HCT116 (cell line): Measurements from ENCODE around the gene TOMM22. TPM values are rescaled to one million over a fixed set of nuclear protein-coding genes. Genes with fewer than 3 reads are reported as not detected.
A peak's percentile ranks its signal among the peaks of the same experiment; 100 is the strongest.

Experiments used
- ATAC-seq: fragments of 200-7000 bp; cut with Tn5 transposase; 2 replicates; pipeline ENCODE4 v1.9.1; 2020; ENCODE audit warnings: mild to moderate bottlenecking, moderate library complexity
- Bru-seq: library from RNA; stranded (reverse); fragments of 400-500 nt; gene quantifications from one replicate; lab custom pipeline; 2021; lab: Mats Ljungman, UMichigan
- BruChase-seq, 2 experiments: library from RNA; stranded (reverse); fragments of 400-500 nt; gene quantifications; one replicate each; lab custom pipeline; 2021; lab: Mats Ljungman, UMichigan
- BruUV-seq: library from RNA; stranded (reverse); fragments of 400-500 nt; replicated peaks from 2 replicates; lab custom pipeline; 2021; lab: Mats Ljungman, UMichigan
- CTCF ChIA-PET: fragments of 300-600 bp; sonication (Branson Sonifier 250); formaldehyde crosslinking; loops from one replicate; lab custom pipeline; 2021; ENCODE audit warnings: antibody characterized with exemption; lab: Charles Lee
- POLR2A ChIA-PET: fragments of 300-600, 350-600 bp; sonication (Branson Sonifier 250); formaldehyde crosslinking; loops from one replicate; lab custom pipeline; 2021; ENCODE audit warnings: antibody characterized with exemption; lab: Charles Lee
- RAD21 ChIA-PET, 2 experiments: fragments of 300-600 bp; sonication (Branson Sonifier 250); formaldehyde crosslinking; loops; one replicate each; lab custom pipeline; 2023; ENCODE audit warnings: low total read pairs in 2 of 2; ENCODE audit not compliant: uncharacterized antibody in 2 of 2, unreplicated experiment in 2 of 2, low non-redundant PET in 1 of 2; lab: Charles Lee
- DNase-seq: peaks from one replicate; pipeline ENCODE4 v3.0.0-alpha.2; 2010; ENCODE audit warnings: low read depth, low spot score
- H2AFZ ChIP-seq: fragments of 200-600 bp; shearing (Covaris generic), sonication (generic); 2 replicates; pipeline ENCODE4 v1.6.1; 2017; ENCODE audit warnings: low read depth, mixed run types, mixed read lengths, antibody characterized with exemption, low read length; ENCODE audit not compliant: poor library complexity, severe bottlenecking
- H3K27ac ChIP-seq: 2 replicates; pipeline ENCODE4 v1.5.1; 2012; ENCODE audit warnings: low read depth, low read length
- H3K27me3 ChIP-seq: fragments of 200-600 bp; sonication (generic); 2 replicates; pipeline ENCODE4 v1.6.1; 2016; ENCODE audit warnings: mixed run types, low read length, mixed read lengths; ENCODE audit not compliant: insufficient read depth
- H3K36me3 ChIP-seq, 2 experiments: fragments of 200-500 bp in 1 of 2; fragments of 200-600 bp in 1 of 2; sonication (Bioruptor generic) in 1 of 2; sonication (generic) in 1 of 2; 2 replicates each; pipeline versions ENCODE4 v1.5.1 to v1.6.1; 2014 to 2016; ENCODE audit warnings: low read length in 2 of 2, inconsistent platforms in 1 of 2, mixed read lengths in 1 of 2, mixed run types in 1 of 2; ENCODE audit not compliant: insufficient read depth in 2 of 2, control insufficient read depth in 1 of 2
- H3K4me1 ChIP-seq, 2 experiments: fragments of 200-600 bp in 1 of 2; sonication (generic) in 1 of 2; 2 replicates each; pipeline versions ENCODE4 v1.5.1 to v1.6.1; 2012 to 2017; ENCODE audit warnings: low read length in 2 of 2, inconsistent platforms in 1 of 2, mild to moderate bottlenecking in 1 of 2, mixed read lengths in 1 of 2, mixed run types in 1 of 2, moderate library complexity in 1 of 2; ENCODE audit not compliant: insufficient read depth in 2 of 2, control insufficient read depth in 1 of 2
- H3K4me2 ChIP-seq: fragments of 200-600 bp; sonication (generic); 2 replicates; pipeline ENCODE4 v1.6.1; 2017; ENCODE audit warnings: mixed run types, low read length, mixed read lengths
- H3K4me3 ChIP-seq, 2 experiments: fragments of 200-600 bp in 1 of 2; sonication (generic) in 1 of 2; replicated peaks in 1 of 2; 2 replicates each; pipeline ENCODE4 v1.5.1; 2011 to 2016; ENCODE audit warnings: low read length in 2 of 2, control low read depth in 1 of 2, low read depth in 1 of 2, mild to moderate bottlenecking in 1 of 2, mixed read lengths in 1 of 2, mixed run types in 1 of 2
- H3K79me2 ChIP-seq: fragments of 200-600 bp; sonication (generic); 2 replicates; pipeline ENCODE4 v1.6.1; 2017; ENCODE audit warnings: mild to moderate bottlenecking, mixed run types, low read length, moderate library complexity, mixed read lengths; ENCODE audit not compliant: insufficient read depth
- H3K9ac ChIP-seq: fragments of 200-600 bp; sonication (generic); 2 replicates; pipeline ENCODE4 v1.6.1; 2016; ENCODE audit warnings: low read length, mixed read lengths
- H3K9me2 ChIP-seq: fragments of 200-600 bp; sonication (generic), shearing (Covaris generic); 2 replicates; pipeline ENCODE4 v1.6.1; 2017; ENCODE audit warnings: mixed run types, mild to moderate bottlenecking, moderate library complexity; ENCODE audit not compliant: insufficient read depth
- H3K9me3 ChIP-seq, 2 experiments: fragments of 200-500 bp in 1 of 2; fragments of 200-600 bp in 1 of 2; sonication (Bioruptor generic) in 1 of 2; sonication (generic) in 1 of 2; 2 replicates each; pipeline ENCODE4 v1.6.1; 2014 to 2017; ENCODE audit warnings: low read length in 2 of 2, mixed read lengths in 2 of 2, inconsistent platforms in 1 of 2, low read depth in 1 of 2, mild to moderate bottlenecking in 1 of 2, mixed run types in 1 of 2, moderate library complexity in 1 of 2; ENCODE audit not compliant: control insufficient read depth in 1 of 2, insufficient read depth in 1 of 2
- H4K20me1 ChIP-seq: fragments of 200-600 bp; sonication (generic), shearing (Covaris generic); 2 replicates; pipeline ENCODE4 v1.6.1; 2017; ENCODE audit warnings: mixed run types, mild to moderate bottlenecking, moderate library complexity; ENCODE audit not compliant: insufficient read depth
- ATF3 ChIP-seq: IDR thresholded peaks from 2 replicates; pipeline ENCODE4 v1.6.1; 2012
- CBX3 ChIP-seq: IDR thresholded peaks from 2 replicates; pipeline ENCODE4 v1.6.1; 2012; ENCODE audit warnings: low read depth
- CEBPB ChIP-seq: IDR thresholded peaks from 2 replicates; pipeline ENCODE4 v1.6.1; 2012; ENCODE audit warnings: low read depth
- EGR1 ChIP-seq: IDR thresholded peaks from 2 replicates; pipeline ENCODE4 v1.6.1; 2012; ENCODE audit warnings: low read depth
- ELF1 ChIP-seq: IDR thresholded peaks from 2 replicates; pipeline ENCODE4 v1.6.1; 2012; ENCODE audit warnings: low read depth, borderline replicate concordance
- EZH2phosphoT487 ChIP-seq: fragments of 200-600 bp; IDR thresholded peaks from 2 replicates; pipeline ENCODE4 v1.6.1; 2018; ENCODE audit warnings: antibody characterized with exemption, borderline replicate concordance
- FOSL1 ChIP-seq: IDR thresholded peaks from 2 replicates; pipeline ENCODE4 v1.6.1; 2012; ENCODE audit warnings: low read depth
- JUND ChIP-seq: IDR thresholded peaks from 2 replicates; pipeline ENCODE4 v1.6.1; 2012
- MAX ChIP-seq: IDR thresholded peaks from 2 replicates; pipeline ENCODE4 v1.6.1; 2012
- POLR2A ChIP-seq: IDR thresholded peaks from 2 replicates; pipeline ENCODE4 v1.7.0; 2011; ENCODE audit warnings: borderline replicate concordance; ENCODE audit not compliant: insufficient read depth, insufficient read length; ENCODE audit errors: extremely low read depth
- POLR2AphosphoS5 ChIP-seq: IDR thresholded peaks from 2 replicates; pipeline ENCODE4 v1.6.1; 2011; ENCODE audit warnings: mild to moderate bottlenecking, low read depth, low read length, moderate library complexity
- RAD21 ChIP-seq: IDR thresholded peaks from 2 replicates; pipeline ENCODE4 v1.6.1; 2012; ENCODE audit warnings: low read depth, mild to moderate bottlenecking
- REST ChIP-seq: IDR thresholded peaks from 2 replicates; pipeline ENCODE4 v1.6.1; 2012; ENCODE audit warnings: low read depth
- SIN3A ChIP-seq: IDR thresholded peaks from 2 replicates; pipeline ENCODE4 v1.6.1; 2012; ENCODE audit warnings: low read depth
- SP1 ChIP-seq: IDR thresholded peaks from 2 replicates; pipeline ENCODE4 v1.6.1; 2012; ENCODE audit warnings: low read depth
- SRF ChIP-seq: IDR thresholded peaks from 2 replicates; pipeline ENCODE4 v1.6.1; 2012; ENCODE audit warnings: low read depth
- TCF7L2 ChIP-seq: IDR thresholded peaks from 2 replicates; pipeline ENCODE4 v1.7.0; 2011; ENCODE audit warnings: borderline replicate concordance, inconsistent platforms; ENCODE audit not compliant: insufficient read depth, insufficient read length; ENCODE audit errors: extremely low read depth
- YY1 ChIP-seq: IDR thresholded peaks from 2 replicates; pipeline ENCODE4 v1.6.1; 2011; ENCODE audit warnings: low read length, low read depth, moderate library complexity, mild to moderate bottlenecking; ENCODE audit not compliant: insufficient replicate concordance; ENCODE audit errors: extremely low read depth
- ZNF274 ChIP-seq: fragments of 200-500 bp; sonication (Bioruptor generic); IDR thresholded peaks from 2 replicates; pipeline ENCODE4 v1.6.1; 2014; ENCODE audit warnings: mild to moderate bottlenecking, low read depth, low read length, inconsistent platforms
- intact Hi-C: fragments of 100-400 bp; cut with micrococcal nuclease; formaldehyde crosslinking; loops from 2 replicates; pipeline ENCODE4 v1.10.0; 2022
- long read RNA-seq: library from polyadenylated mRNA; unstranded; transcript quantifications from one replicate; pipeline ENCODE4 v2.0.0, GENCODE V29; 2021; ENCODE audit not compliant: unreplicated experiment
- polyA plus RNA-seq: library from polyadenylated mRNA; unstranded; fragments of >200 nt; gene quantifications from 2 replicates; pipeline ENCODE4 v1.2.1, GENCODE V29; 2012; ENCODE audit warnings: missing spikeins
- total RNA-seq: library from RNA; stranded (reverse); gene quantifications from one replicate; pipeline ENCODE4 v1.2.1, GENCODE V29; 2021; ENCODE audit not compliant: unreplicated experiment

Gene TOMM22
- total RNA-seq (136 TPM), Bru-seq, nascent RNA (percentile 96 among the genes with signal in this experiment), BruChase-seq, experiment 1, labeled RNA remaining after a 6-hour chase (percentile 99 among the genes with signal in this experiment), BruChase-seq, experiment 2, labeled RNA remaining after a 2-hour chase (percentile 97 among the genes with signal in this experiment)
- polyA plus RNA-seq, result 34.5 and 49.4 TPM in 2 replicates
- long read RNA-seq, transcript TOMM22-201 (4 exons, 2,040 nt), result major isoform, 126 of 168 reads
- long read RNA-seq, partial matches to known transcripts, result 0 of 168 reads
- long read RNA-seq, other reads (novel, unspliced or antisense), result 41 of 168 reads

- peak; percentile 98 for ATAC-seq
- Histone ChIP-seq H3K36me3 (peaks cover 23 to 37% of the 10 kb centered on the region in 2 experiments), H3K4me1 (peaks cover 2 to 12% of the 10 kb centered on the region in 2 experiments; a peak in 3 of 4 replicates), H3K4me2 (peak within 1 kb of the TSS; percentile 78), H3K9me2 (no peaks in the 10 kb centered on the region), H3K4me3 (peak within 1 kb of the TSS; percentile 75 to 98), H2AFZ (peak within 1 kb of the TSS; percentile 75), H3K9ac (peak within 1 kb of the TSS; percentile 89), H3K79me2 (peaks cover 42% of the 10 kb centered on the region), H3K27ac (peak within 1 kb of the TSS; percentile 75), H4K20me1 (no peaks in the 10 kb centered on the region), H3K27me3 (no peaks in the 10 kb centered on the region), H3K9me3 (peaks cover 4 to 7% of the 10 kb centered on the region in 2 experiments; a peak in 1 of 4 replicates)
- ChIA-PET POLR2A (interaction anchor here (0.7 to 4.6 kb wide), 7 partner anchors 10 to 283 kb away, joined by 3 to 26 read pairs (median 4); partner anchors contain the start of gene GTPBP1), CTCF (interaction anchor here (0.7 to 1.7 kb wide), 12 partner anchors 9 to 629 kb away, joined by 3 to 13 read pairs (median 4); partner anchors contain the start of gene GTPBP1), RAD21 (interaction anchor here (1.0 to 1.4 kb wide), 2 partner anchors 17 to 24 kb away, joined by 3 to 4 read pairs; partner anchors contain the start of gene GTPBP1 (in 1 of the 2))
- peak; percentile 72 for DNase-seq
- intact Hi-C loops, result loop anchor here (1.0 to 2.0 kb wide), 2 partner anchors 25 to 629 kb away; partner anchors contain the start of genes CBY1 and FAM227A
- BruUV-seq, result no TSS peak
- peak; percentile 77 for TF ChIP-seq POLR2A
- TF ChIP-seq SP1, result peak; percentile 75
- no peak for TF ChIP-seq FOSL1
- TF ChIP-seq TCF7L2, result no peak
- TF ChIP-seq CBX3, result peak; percentile 93
- TF ChIP-seq CEBPB, result no peak
- TF ChIP-seq SRF, result peak; percentile 68
- TF ChIP-seq EZH2phosphoT487, result no peak
- TF ChIP-seq EGR1, result peak; percentile 62; the same call in 1 of the 2 replicates
- no peak for TF ChIP-seq JUND
- no peak for TF ChIP-seq ZNF274
- TF ChIP-seq RAD21, result peak; percentile 60
- TF ChIP-seq SIN3A, result peak; percentile 81; the same call in 1 of the 2 replicates
- peak; percentile 84 for TF ChIP-seq MAX
- peak; percentile 73 for TF ChIP-seq ELF1
- no peak for TF ChIP-seq REST
- TF ChIP-seq POLR2AphosphoS5, result peak; percentile 84
- peak; percentile 97 for TF ChIP-seq YY1
- TF ChIP-seq ATF3, result no peak
Observed at GRCh38 chr22:38681582-38682335, at the start of gene TOMM22. TSS of gene TOMM22 (plus strand) at chr22:38681957. CDS start at chr22:38681979, 22 bp downstream.
